Heart left ventricle (tissue), 13 donors: Measurements from ENCODE around the gene CELF4.

Experiments used
- CTCF ChIP-seq, 12 donors: fragments of 200-600 bp; sonication (generic) in 4 of 12; IDR thresholded peaks; one replicate each; pipeline versions ENCODE4 v1.5.0 to v1.8.0; 2018 to 2022; ENCODE audit warnings: antibody characterized with exemption in 12 of 12, mild to moderate bottlenecking in 5 of 12
- POLR2A ChIP-seq, 2 donors: fragments of 450-650 bp; IDR thresholded peaks; one replicate each; pipeline ENCODE4 v1.6.1; 2017; ENCODE audit warnings: antibody characterized with exemption in 2 of 2, mild to moderate bottlenecking in 2 of 2, moderate library complexity in 2 of 2
- donor health status: ischemic (EF 13 %, LVEDD 7.1; RV severe dilation, severe dysfunction).
- donor health status: DM: no; HTN: yes; CAD: no.
- donor health status: DM: no; HTN: no; CAD: no.
- donor health status: ischemic (EF 25% LVEDD 6.9; RV normal size, moderate dysfunction).
- donor health status: ischemic (EF 25% LVEDD 5.7; RV mildly dilated, moderate dysfunction).
- donor health status: ischemic (EF 35%, LVEDD 5.7; RV mildly dilated, moderate dysfunction).
- donor health status: nonischemic (EF 11% LVEDD 7.7; RV severe dilation, severe dysfunction).
- donor health status: DM: yes; HTN: yes; CAD: no.
- donor health status: PGD.
- donor health status: ischemic (EF 29% LVEDD 5.4; RV normal size, mild dysfunction).
- donor health status: nonischemic (EF 23%, LVEDD 6.1; RV moderate dilation, normal function).

GRCh38 chr18:37574113-37574512, 8.5 kb upstream of the CELF4 start:
- TF ChIP-seq CTCF (IDR thresholded peaks at IDR 0.05) (no peak), POLR2A (IDR thresholded peaks at IDR 0.05) (no peak)
